CD4-positive, alpha-beta T cell treated with Interferon gamma for 1 hour (primary cell): ENCODE measurements around the gene OR4F17.
"Not testable (repeated sequence)": the region's sequence is repeated elsewhere in the genome, so short reads cannot be mapped to it uniquely, and the experiment has no call there.

Experiments
- DNase-seq: peaks from one replicate; pipeline ENCODE4 v3.0.0-alpha.2; 2020

Gene OR4F17, protein sequence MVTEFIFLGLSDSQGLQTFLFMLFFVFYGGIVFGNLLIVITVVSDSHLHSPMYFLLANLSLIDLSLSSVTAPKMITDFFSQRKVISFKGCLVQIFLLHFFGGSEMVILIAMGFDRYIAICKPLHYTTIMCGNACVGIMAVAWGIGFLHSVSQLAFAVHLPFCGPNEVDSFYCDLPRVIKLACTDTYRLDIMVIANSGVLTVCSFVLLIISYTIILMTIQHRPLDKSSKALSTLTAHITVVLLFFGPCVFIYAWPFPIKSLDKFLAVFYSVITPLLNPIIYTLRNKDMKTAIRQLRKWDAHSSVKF

DNA sequence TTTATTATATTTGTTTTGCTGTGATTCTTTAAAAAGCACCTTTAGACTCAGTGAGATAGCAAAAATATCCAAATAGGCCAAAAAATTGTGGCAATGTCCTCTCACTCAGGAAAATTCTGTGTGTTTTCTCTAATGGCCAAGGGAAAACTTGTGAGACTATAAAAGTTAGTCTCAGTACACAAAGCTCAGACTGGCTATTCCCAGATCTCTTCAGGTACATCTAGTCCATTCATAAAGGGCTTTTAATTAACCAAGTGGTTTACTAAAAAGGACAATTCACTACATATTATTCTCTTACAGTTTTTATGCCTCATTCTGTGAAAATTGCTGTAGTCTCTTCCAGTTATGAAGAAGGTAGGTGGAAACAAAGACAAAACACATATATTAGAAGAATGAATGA, at the start of gene OR4F17:
Gene OR4F17, plus strand, starts transcription at position 301 of the 400 bp plus-strand sequence. CDS start 3,575 bp downstream, outside the sequence.
- DNase-seq, result not testable (repeated sequence)

DNA sequence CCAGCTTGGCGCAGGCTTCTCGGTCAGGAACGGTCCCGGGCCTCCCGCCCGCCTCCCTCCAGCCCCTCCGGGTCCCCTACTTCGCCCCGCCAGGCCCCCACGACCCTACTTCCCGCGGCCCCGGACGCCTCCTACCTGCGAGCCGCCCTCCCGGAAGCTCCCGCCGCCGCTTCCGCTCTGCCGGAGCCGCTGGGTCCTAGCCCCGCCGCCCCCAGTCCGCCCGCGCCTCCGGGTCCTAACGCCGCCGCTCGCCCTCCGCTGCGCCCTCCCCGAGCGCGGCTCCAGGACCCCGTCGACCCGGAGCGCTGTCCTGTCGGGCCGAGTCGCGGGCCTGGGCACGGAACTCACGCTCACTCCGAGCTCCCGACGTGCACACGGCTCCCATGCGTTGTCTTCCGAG, 36.1 kb upstream of the OR4F17 start:
- peak; percentile 23 for DNase-seq

DNA sequence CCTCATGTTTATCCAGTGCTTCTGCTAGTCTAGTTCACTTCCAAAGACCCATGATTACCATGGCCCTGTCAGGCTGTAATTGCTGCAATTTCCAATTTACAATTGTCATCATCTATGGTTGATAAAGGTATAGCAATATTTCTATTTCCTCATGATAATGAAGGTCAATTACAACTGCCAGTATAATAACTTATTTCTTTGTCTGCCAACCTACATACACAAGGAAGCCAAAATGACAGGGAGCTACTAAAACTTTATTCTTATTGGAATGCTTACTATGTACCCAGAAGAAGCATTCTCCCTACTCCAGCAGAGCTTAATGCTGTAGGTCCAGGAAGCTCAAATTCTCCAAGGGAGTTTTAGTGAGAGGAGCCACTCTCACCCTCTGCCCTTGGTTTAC, 24.0 kb upstream of the OR4F17 start:
- DNase-seq, result not testable (repeated sequence)

DNA sequence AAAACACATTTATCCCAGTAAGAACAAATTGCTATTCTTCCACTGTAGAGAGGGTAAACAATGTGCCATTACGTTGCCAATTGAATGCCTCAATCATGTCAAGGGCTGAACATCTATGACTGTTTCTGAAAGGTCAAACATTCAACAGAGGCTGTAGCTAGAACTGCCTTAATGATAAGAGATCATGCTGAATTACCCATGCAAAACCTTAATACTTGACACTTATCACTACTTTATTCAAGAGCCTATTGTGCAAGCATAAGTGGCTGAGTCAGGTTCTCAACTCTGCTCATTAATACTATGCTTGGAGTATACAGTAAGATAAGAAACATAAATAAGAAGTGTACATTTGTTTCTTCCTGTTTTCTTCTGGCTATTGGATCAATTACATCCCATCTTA, 23.3 kb upstream of the OR4F17 start:
- DNase-seq, result not testable (repeated sequence)

DNA sequence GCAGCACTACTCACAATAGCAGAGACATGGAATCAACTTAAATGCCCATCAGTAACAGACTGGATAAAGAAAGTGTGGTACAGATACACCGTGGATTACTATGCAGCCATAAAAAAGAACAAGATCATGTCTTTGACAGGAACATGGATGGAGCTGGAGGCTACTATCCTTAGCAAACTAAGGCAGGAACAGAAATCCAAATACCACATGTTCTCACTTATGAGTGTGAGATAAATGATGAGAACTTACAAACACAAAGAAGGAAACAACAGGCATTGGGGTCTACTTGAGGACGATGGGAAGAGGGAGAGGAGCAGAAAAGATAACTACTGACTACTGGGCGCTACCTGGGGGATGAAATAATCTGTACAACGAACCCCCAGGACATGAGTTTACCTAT, 16.2 kb upstream of the OR4F17 start:
- not testable (repeated sequence) for DNase-seq

DNA sequence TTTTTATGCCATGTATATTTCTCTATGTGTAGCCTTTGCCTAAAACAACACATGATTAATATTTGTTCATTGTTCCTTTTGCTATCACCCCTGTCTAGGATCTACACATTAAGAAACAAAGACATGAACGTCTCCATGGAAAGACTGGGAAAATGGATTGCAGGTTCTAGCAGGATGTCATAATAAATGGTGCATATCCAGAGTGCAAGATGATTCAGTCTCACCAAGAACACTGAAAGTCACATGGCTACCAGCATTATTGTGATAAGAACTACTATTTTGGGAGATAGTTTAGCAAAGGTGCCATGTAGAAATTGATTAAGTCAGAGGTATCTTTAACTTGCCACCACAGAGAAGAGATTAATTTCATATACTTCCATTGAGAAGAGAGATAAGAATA, 12.1 kb upstream of the OR4F17 start:
- DNase-seq, result not testable (repeated sequence)

DNA sequence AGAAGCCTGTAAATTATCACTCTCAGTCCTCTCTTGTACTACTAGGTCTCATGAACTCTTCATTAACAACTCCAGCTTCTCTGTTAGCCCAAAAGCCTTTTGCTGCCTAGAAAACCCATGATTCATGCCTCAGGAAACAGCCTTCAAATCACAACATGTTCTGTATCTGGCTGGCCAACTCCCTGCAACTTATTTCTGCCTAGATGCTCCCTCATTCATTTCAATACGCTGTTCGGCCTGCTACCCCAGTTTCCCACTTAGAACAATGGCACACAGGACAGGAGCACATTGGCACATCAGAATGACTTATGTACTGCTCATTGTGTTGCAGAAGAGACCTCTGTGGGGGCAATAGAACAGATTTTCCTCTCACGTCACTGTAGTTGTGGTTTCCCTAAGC, 9.3 kb upstream of the OR4F17 start:
- not testable (repeated sequence) for DNase-seq

DNA sequence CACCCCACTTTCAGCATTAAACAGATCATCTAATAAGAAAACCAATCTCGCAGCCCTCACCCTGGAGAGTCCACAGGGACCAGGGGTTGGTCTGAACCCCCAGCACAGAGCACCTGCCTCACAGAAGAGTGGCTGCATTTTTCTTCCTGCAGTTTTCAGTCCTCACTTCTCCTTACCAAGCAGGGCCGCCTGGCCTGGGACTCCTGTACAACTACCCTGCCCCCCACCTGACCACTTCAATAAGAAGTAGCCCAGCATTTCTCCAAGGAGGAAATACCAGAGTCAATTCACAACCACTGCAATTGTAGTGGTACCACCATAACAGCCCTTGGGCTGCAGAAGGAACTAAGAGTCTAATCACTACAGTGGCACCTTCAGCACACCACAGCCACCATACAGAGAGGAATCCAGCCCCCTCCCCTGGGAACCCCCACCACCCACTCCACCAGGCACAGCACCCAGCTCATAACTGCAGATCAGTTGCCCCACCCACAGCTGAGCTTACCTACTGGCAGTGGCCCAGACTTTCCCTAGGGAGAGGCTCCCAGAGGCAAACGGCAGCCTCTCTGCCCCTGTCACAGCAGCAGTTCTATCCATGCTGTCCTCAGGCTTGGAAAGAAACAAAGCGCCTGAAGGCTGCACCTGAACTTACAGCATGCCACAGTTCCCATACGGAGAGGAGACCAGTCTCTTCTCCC, 13.7 kb downstream of the OR4F17 start:
- not testable (repeated sequence) for DNase-seq
